AG08396 (cell line): ENCODE data around the gene C16orf90.
A peak's percentile ranks its signal among the peaks of the same experiment; 100 is the strongest.
"Not testable (repeated sequence)": the region's sequence is repeated elsewhere in the genome, so short reads cannot be mapped to it uniquely, and the experiment has no call there.

Experiments used
- DNase-seq: peaks from one replicate; pipeline ENCODE4 v3.0.0; 2012; ENCODE audit warnings: low spot score, mixed read lengths

C16orf90 gene

DNA sequence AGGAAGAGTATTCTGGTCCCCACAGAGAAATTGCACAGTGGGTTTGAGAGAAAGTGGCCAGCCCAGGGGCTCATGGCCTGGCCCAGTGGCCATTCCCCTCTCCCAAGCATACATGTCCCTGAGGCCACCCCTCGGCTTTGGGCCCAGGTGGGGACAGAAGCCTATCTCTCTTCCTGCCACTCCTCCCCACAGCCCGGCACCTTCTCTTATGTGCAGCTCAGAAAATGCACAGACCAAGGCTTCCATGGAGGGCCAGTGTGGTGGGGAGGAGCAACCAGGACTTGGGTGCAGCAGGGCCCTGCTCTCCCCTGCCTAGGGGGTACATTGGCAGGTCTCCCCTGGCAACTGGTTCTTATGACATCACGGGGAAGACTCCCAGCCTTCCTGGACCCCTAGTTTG, at the start of gene C16orf90:
TSS of gene C16orf90 (minus strand) at position 314 of the 400 bp plus-strand sequence. CDS start at position 246, 68 bp downstream.
- no peak for DNase-seq

DNA sequence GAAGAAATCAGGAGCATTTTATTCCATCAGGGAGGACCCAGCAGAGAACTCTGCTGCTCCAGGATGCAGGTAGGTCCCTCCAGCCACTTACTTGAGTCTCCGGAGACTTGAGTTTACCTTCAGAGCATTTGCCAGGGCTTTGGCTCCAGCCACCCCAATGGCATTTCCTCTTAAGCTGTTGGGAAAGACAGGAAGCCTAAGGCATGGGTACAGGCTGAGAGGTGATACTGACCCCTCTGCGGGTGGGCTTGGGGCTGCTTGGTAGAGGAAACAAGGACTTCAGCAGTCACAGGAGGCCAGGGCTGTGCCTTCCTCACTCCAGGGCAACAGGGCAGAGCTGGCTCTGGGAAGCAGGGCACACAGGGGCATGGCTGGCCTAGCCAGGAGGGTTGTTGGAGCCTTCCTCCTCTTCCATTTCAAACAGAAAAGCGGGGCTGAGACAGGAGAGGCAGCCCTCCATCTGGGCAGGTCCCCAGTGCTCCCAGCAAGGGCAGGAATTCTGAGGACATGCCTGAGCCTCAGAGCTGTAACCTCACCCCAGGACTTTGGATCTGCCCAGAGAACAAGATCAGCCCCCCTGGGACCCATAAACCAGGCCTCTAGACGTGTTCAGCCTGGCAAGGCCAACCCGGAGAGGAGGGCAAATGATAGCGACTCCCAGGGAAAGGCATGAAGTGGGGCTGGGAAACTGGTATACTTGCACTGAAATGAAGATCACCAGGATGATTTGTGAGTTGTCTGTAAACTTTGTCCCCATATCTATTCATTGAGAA, 47.5 kb upstream of the C16orf90 start:
- no peak for DNase-seq

DNA sequence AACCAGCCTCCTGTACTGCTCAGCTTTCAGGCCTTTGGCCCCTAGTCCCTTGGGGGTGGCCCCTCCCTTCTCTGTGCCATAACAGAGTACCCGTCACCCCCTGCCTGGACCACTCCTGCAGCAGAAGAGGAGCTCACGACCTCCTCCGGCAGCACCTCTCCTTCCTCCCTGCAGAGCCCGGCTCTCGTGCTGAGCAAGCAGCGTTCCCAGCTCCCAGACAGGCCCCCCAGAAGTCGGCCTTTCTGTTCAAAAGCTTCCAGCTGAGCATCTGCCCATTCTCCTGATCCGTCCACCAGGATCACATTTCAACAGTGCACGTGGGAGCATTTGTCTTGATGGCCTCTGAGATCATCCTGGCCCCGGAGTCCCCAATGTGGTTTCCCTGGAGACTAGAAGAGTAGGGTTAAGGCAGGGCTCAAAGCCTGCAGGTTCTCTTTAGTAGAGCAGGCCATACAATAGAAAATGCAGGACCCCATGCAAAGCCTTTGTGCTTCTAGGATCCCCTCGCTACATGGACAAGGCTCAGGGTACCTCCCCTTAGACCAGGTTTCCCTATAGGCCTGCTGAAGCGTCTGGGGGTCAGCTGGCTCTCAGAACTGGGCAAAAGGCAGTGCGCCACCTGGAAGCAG, 46.4 kb upstream of the C16orf90 start:
- no peak for DNase-seq

DNA sequence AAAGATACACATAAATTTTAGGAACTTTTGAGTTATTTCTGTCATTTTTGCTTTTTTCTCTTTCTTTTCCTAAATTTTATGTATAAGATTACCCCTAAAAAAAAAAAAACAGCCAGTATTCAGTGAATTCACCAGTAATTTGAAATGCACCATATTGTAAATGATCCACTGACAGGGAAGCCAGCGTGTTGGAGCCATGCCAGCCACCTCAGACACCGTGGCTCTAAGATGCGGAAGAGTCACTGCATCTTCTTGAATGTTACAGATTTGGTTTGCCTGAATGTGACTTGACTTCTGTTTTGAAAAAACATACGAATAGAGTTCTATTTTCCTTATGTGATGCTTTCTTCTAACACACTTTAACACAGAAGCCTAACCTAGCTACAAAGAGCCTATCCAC, 42.9 kb upstream of the C16orf90 start:
- no peak for DNase-seq

DNA sequence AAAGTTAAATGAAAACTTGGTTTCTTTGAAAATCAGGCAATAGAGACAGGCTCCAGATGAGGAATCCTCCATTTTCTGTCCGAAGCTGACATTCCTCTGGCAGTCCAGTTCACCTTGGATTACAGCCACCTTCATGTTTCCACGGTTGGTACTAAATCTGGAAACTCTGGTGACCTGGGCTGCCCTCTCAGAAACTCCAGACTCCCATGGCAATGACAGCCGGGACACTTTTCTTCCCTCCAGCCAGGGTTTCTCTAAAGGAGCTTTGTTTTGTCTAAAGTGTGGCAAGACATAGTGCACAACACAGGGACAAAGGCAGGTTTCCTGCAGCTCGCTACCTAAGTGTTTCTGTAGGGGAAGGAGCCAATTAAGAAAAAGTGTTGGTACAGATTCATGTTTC, 41.6 kb upstream of the C16orf90 start:
- DNase-seq = peak; percentile 43

DNA sequence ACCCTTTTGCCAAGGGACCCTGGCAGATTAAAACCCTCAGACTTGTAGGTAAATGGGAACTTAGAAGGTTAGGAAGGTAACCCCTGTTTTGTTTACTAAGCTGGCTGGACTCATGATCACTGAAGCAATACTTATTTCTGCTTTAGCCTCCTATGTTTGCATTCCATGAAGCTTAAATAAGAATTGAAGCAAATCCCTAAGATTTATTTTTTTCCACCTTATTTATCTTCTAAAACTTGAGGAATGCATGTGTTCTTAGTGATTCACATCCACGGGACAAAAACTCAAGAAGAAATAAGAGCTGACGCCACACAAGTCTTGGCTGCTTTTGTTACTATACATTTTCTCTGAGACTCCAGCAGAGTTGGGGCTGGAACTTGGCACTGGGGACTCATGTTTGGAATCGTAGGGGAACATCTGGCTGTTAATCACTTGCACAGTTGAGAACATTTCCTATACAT, 41.0 kb upstream of the C16orf90 start:
- peak; percentile 61 for DNase-seq

DNA sequence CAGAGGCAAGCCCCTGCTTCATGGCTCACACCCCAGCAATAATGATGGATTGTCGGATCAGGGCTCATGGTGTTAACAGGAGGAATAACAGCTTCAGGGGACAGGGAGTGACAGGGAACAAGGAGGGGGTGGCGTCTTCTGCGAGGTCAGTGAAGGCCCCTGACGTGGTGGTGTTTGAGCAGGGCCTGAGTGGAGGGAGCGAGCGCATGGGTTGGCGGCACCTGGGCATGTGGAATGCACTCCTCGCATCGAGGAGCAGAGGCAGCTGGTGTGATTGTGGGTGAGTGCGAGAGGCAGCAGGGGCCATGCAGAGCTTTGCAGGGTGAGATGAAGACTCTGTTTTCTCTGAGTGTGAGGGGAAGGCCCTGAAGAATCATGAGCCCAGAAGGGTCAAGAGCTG, 38.8 kb upstream of the C16orf90 start:
- DNase-seq = no peak

DNA sequence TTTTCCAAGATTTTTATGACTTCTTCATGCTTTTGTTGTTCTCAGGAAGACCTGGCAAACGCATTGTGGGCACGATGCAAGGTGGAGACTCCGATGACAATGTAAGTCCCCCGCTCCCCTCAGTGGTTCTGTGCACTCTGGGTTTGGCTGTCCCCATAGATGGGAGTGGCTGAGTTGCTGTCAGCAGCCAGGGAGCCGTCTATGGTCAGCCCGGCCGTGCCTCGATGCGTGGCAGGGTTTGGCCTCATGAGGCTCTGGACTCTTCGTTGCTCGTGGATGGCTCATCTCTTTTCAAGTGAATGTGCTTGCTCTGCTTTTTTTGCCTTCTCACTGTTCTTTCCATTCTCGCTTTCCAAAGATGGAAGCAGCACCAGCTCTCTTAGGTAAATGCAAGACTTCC, 37.5 kb upstream of the C16orf90 start:
- no peak for DNase-seq

GRCh38 chr16:3530371-3530914, 35.2 kb upstream of the C16orf90 start:
- no peak for DNase-seq

DNA sequence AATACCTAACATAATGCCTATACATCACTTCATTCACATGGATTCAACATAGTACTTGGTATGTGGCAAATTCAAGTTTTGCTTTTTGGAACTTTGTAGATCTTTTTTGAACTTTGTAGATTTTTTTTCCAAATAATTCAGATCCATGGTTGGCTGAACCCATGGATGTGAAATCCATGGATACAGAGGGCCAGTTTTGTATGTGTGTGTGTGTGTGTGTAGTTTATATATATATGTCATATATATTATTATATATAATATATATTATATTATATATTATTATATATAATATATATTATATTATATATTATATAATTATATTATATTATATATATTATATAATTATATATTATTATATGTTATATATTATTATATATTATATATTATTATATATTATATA, 33.9 kb upstream of the C16orf90 start:
- DNase-seq = no peak

DNA sequence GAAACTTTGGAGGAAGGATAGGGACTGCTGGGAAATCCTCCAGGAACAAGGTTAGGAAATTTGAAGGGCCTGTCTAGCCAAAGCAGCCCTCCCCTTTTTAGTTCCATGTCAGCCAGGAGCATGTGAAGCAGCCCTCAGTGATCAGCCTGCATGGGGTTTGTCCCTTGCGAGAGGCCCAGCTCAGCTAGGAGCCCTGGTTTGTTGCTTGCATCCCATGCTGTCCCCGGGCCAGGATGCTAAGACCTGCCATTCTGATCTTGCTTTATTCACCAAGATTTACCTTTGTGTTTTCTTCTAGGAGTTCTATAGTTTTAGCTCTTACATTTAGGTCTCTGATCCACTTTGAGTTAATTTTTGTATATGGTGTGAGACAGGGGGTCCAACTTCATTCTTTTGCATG, 33.1 kb upstream of the C16orf90 start:
- DNase-seq = no peak

DNA sequence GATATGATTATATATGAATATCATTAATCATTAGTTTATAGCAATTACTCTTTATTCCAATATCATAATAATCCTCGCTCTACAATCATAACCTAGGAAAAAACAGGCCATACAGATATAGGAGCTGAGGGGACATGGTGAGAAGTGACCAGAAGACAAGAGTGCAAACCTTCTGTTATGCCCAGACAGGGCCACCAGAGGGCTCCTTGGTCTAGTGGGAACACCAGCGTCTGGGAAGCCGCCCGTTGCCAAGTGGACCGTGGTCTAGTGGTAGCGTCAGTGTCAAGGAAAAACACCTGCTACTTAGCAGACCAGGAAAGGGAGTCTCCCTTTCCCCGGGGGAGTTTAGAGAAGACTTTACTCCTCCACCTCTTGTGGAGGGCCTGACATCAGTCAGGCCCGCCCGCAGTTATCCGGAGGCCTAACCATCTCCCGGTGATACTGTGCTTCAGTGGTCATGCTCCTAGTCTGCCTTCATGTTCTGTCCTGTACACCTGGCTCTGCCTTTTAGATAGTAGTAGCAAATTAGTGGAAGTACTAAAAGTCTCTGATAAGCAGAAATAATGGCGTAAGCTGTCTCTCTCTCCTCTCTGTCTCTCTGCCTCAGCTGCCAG, 32.0 kb upstream of the C16orf90 start:
- not testable (repeated sequence) for DNase-seq

- DNase-seq = no peak
These were observed 30.7 kb upstream of the C16orf90 start for GRCh38 chr16:3525951-3526350.

DNA sequence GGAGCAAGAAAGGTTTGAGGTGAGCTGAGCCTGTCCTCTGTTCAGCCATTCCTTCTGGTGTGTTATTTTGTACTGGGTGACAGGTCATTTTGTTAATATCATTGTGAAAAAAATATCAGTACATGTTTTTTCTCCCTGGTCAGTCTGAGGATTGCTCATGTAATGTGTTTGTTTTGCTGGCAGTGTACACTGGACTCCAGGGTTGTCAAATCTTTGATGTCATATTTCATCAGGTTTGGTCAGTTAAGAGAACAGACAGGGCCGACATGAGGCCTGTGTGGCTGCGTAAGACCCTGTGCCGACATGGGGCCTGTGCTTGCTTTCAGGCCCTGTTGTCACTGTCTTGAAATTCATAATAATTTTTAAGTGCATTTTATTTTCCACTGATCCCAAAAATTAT, 28.0 kb upstream of the C16orf90 start:
- no peak for DNase-seq

DNA sequence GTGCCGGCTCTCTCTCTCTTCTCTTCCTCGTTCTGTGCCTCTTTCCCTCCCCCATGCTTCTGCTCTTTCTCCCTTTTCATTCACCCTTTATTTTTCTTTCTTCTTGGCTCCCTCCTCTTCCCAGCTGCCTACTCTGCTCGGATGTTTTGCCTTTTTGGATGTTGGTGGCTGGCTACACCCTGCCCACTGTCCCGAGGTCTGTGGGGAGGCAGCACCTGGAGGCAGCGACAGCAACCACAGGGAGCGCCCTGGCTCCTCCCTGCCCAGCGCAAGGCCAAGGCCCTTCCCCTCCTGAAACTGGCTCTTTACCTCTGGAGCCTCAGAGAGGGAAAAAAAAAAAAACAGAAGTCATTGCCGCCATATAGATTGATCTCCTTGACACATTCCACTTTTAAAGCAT, 25.6 kb upstream of the C16orf90 start:
- no peak for DNase-seq

GRCh38 chr16:3520413-3520812, 25.1 kb upstream of the C16orf90 start:
- no peak for DNase-seq

DNA sequence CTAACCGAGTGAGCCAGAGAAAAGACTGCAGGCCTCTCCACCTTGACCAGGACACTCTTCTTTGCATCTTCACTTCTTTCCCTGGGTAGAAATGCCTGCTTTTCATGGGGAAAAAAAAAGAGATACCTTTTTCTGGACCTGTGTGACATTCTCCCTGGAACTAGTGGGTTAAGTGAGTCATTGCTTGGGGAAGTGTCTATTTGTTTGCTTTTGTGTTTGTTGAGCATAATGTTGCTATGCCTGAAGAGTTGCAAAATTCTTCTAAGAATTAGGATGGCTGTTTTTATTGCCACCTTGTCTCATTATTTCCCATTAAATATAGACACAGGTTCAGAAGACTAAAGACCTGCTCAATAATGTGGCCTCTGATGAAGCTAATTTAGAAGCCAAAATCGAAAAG, 24.3 kb upstream of the C16orf90 start:
- DNase-seq = no peak

GRCh38 chr16:3518986-3519348, 23.7 kb upstream of the C16orf90 start:
- DNase-seq = no peak

GRCh38 chr16:3518292-3518985, 23.1 kb upstream of the C16orf90 start:
- DNase-seq = no peak

DNA sequence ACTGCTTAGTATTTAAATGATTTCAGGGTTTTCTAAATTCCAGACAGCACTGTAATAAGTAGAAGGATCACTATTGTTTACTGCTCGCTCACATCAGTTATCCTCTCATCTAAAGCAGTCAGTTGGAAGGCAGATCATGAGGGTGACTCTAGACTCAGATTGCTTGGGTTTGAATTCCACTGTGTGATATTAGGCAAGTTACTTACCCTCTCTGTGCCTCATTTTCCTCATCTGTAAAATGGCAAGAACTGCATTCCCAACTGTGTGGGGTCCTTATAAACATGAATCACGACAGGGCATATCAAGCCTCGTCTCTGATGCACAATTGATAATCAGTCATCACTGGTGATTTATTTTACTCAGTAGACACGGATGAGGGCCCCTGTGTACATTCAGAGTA, 20.6 kb upstream of the C16orf90 start:
- DNase-seq = no peak

- peak; percentile 37 for DNase-seq
These were observed 19.3 kb upstream of the C16orf90 start for GRCh38 chr16:3514621-3515020.

DNA sequence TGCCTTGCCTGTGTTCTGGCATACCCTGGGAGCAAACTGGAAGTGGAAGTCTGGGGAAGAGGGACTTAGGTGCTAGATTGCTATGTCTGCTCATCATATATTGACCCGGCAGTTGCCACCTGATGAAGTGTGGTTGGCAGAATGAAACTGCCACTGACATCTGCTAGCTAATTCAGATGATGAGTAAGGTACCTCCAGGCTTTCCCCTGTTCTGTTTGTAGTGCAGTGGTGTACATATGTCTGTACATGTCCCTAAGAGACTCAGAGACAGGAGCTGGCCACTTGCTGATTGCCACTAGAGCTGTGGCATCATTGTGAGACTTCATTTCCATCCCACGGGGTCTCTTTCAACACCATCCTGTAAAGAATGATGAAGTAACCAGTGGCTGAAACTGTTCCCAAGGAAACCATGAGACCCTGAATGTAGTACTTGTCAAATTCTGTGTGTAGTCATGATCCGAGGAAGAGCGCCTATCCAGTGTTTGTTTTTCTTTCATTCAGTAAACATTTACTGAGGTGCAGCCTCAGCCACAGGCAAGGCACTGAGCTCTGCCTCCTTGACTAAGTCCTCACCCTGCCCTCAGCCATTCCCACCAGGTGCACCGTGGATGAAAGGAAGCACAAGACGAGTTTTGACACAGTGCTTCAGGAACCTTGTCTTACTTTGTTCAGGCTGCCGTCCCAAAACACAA, 18.7 kb upstream of the C16orf90 start:
- no peak for DNase-seq
